Transverse colon (tissue), 4 donors: ENCODE measurements around the gene ARFIP1. TPM values are rescaled to one million over a fixed set of nuclear protein-coding genes. Genes with fewer than 3 reads are reported as not detected.
"Not testable (repeated sequence)": the region's sequence is repeated elsewhere in the genome, so short reads cannot be mapped to it uniquely, and the experiment has no call there.

ENCODE experiments used
- DNase-seq: peaks from one replicate; pipeline ENCODE4 v3.0.0-alpha.2; 2019
- H3K27ac ChIP-seq, 4 donors: fragments of 200-600 bp; sonication (generic); 2 replicates each; pipeline ENCODE4 v1.5.1; 2016 to 2018; ENCODE audit warnings: inconsistent platforms in 4 of 4
- H3K27me3 ChIP-seq: fragments of 200-600 bp; sonication (generic); 2 replicates; pipeline ENCODE4 v1.5.1; 2017; ENCODE audit warnings: inconsistent platforms
- H3K36me3 ChIP-seq, 4 donors: fragments of 200-600 bp; sonication (generic); 2 replicates each; pipeline ENCODE4 v1.5.1; 2017 to 2019; ENCODE audit warnings: inconsistent platforms in 4 of 4
- H3K4me1 ChIP-seq, 4 donors: fragments of 200-600 bp; sonication (generic); 2 replicates each; pipeline ENCODE4 v1.5.1; 2017 to 2020; ENCODE audit warnings: inconsistent platforms in 4 of 4
- H3K4me3 ChIP-seq, 4 donors: fragments of 200-600 bp; sonication (generic); 1 replicate in 1 of 4; 2 replicates in 3 of 4; pipeline versions ENCODE4 v1.5.1 to v1.6.1; 2017 to 2019; ENCODE audit warnings: inconsistent platforms in 4 of 4
- H3K9me3 ChIP-seq, 2 donors: fragments of 200-600 bp; sonication (generic); 2 replicates each; pipeline ENCODE4 v1.5.1; 2017 to 2019; ENCODE audit warnings: inconsistent platforms in 2 of 2
- CTCF ChIP-seq, 5 experiments: fragments of 200-600 bp in 3 of 5; fragments of 450-650 bp in 2 of 5; sonication (generic) in 3 of 5; IDR thresholded peaks; 1 replicate in 2 of 5; 2 replicates in 3 of 5; pipeline ENCODE4 v1.5.1; 2016 to 2017; ENCODE audit warnings: antibody characterized with exemption in 5 of 5, inconsistent platforms in 3 of 5, mild to moderate bottlenecking in 2 of 5, moderate library complexity in 1 of 5
- EP300 ChIP-seq: sonication (generic); formaldehyde crosslinking; IDR thresholded peaks from one replicate; pipeline ENCODE4 v1.6.1; 2017; ENCODE audit warnings: antibody characterized with exemption, low read depth
- POLR2A ChIP-seq: fragments of 450-650 bp; IDR thresholded peaks from one replicate; pipeline ENCODE4 v1.6.1; 2016; ENCODE audit warnings: antibody characterized with exemption, mild to moderate bottlenecking, moderate library complexity
- POLR2AphosphoS5 ChIP-seq, 3 donors: sonication (generic); formaldehyde crosslinking; IDR thresholded peaks; one replicate each; pipeline ENCODE4 v1.6.1; 2016; ENCODE audit warnings: antibody characterized with exemption in 3 of 3
- WGBS, 2 donors: methylation state at CpG; one replicate each; pipeline ENCODE4 v1.1.5; 2018; ENCODE audit warnings: low coverage in 1 of 2; 5-methylcytosine and 5-hydroxymethylcytosine counted together
- in situ Hi-C, 4 donors: fragments of 200-750 bp; cut with MboI; loops; one replicate each; pipeline versions ENCODE4 v1.15.0 to v1.15.1; 2017; ENCODE audit warnings: low sequenced_read_pairs in 3 of 4, low pct_ligation_motif_present in 1 of 4, low pct_unique_long_range_greater_than_20kb in 1 of 4
- intact Hi-C: fragments of 100-400 bp; cut with DNase I; formaldehyde crosslinking; loops from one replicate; pipeline ENCODE4 v1.15.1; 2023; ENCODE audit warnings: low total_unique reads
- total RNA-seq, 4 donors: library from RNA; depleted of rRNA; stranded (reverse); fragments of >200 nt; gene quantifications; one replicate each; pipeline ENCODE4 v1.1.0, GENCODE V29; 2016

Gene ARFIP1
- total RNA-seq, 4 donors from 2014 or later, result 35.0 to 115 (median 46.2) TPM

- 91 to 100% methylated on average over 2 of the region's 2 CpGs for WGBS, 2 donors
- intact Hi-C loops, result no loop called here
- H3K4me3 ChIP-seq, result no peak overlapping the region
- in situ Hi-C loops, result loop anchor here in 2 of 4 donors (10.0 to 25.0 kb wide), 2 partner anchors 222 to 234 kb away; no protein-coding TSS in a partner anchor
- no peak for TF ChIP-seq CTCF (IDR thresholded peaks at IDR 0.05)
- no peak for TF ChIP-seq EP300
- H3K4me1 ChIP-seq, result peaks cover 0 to 7% (median 0%) of the 10 kb centered on the region in 4 donors
- H3K27ac ChIP-seq, result no peak overlapping the region
- no peaks in the 10 kb centered on the region for H3K27me3 ChIP-seq
- H3K9me3 ChIP-seq, result peaks cover 12 to 13% of the 10 kb centered on the region in 2 donors
- DNase-seq, result no peak
- no peaks in the 10 kb centered on the region for H3K36me3 ChIP-seq
Measured at GRCh38 chr4:152853293-152853692, 73.5 kb downstream of the ARFIP1 start.

DNA sequence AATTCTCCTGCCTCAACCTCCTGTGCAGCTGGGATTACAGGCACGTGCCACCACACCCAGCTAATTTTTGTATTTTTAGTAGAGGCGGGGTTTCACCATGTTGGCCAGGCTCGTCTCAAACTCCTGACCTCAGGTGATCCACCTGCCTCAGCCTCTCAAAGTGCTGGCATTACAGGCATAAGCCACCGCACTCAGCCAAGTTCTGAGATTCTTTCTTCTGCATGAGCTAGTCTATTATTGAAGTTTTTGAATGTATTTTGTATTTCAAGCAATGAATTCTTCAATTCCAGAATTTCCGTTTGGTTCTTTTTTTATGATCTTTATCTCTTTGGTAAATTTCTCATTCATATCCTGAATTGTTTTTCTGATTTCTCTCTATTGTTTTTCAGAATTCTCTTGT lies 74.3 kb downstream of the ARFIP1 start:
- H3K4me1 ChIP-seq, H3K27ac ChIP-seq, H3K4me3 ChIP-seq, intact Hi-C loops, DNase-seq, H3K27me3 ChIP-seq, H3K36me3 ChIP-seq: not testable (repeated sequence)
- 98 to 100% methylated on average over 1 to 5 of the region's 5 CpGs for WGBS, 2 donors
- in situ Hi-C loops, result loop anchor here in 2 of 4 donors (10.0 to 25.0 kb wide), 2 partner anchors 221 to 233 kb away; no protein-coding TSS in a partner anchor
- H3K9me3 ChIP-seq, result peaks cover 12 to 13% of the 10 kb centered on the region in 2 donors

DNA sequence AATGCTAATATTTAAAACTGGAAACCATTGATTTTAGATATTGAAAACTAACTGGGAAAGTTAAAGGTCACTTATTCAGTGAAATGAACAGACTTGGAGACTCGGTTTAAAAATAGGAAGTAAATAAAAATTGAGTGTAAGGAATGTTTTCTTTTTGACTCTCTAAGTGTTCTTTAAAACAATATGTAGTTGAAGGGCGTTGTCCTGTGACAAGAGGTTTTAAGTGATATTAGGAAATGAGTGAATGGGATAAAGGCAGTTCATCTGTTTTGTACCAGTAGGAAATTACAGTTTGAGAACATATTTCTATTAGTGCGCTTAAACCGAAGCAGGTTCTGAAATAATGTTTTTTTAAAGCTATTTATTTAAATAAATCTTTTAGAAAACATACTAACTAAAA lies 77.2 kb downstream of the ARFIP1 start:
- in situ Hi-C loops (loop anchor here in 2 of 4 donors (10.0 to 25.0 kb wide), 2 partner anchors 218 to 230 kb away; no protein-coding TSS in a partner anchor), intact Hi-C loops (no loop called here)
- TF ChIP-seq EP300 (no peak), CTCF (IDR thresholded peaks at IDR 0.05) (no peak), POLR2A (no peak), POLR2AphosphoS5 (IDR thresholded peaks at IDR 0.05) (no peak)
- DNase-seq, result no peak
- Histone ChIP-seq H3K4me3 (no peak overlapping the region), H3K27me3 (no peaks in the 10 kb centered on the region), H3K4me1 (no peaks in the 10 kb centered on the region), H3K9me3 (peaks cover 12 to 13% of the 10 kb centered on the region in 2 donors), H3K36me3 (no peaks in the 10 kb centered on the region), H3K27ac (no peak overlapping the region)
- 75 to 82% methylated on average over 4 of the region's 4 CpGs for WGBS, 2 donors

DNA sequence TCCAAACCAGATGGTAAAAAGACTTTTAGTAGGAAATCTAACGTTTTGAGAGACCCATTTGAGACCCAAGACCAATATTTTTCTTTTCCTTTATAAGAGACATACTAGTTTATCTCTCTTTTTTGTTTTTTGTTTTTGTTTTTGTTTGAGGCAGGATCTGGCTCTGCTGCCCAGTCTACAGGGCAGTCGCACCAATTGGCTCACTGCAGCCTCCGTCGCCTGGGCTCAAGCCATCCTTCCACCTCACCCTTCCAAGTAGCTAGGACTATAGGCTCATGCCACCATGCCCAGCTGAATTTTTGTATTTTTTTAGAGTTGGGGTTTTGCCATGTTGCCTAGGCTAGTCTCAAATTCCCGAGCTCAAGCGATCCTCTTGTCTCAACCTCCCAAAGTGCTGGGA lies 79.2 kb downstream of the ARFIP1 start:
- intact Hi-C loops, result no loop called here
- H3K4me1 ChIP-seq, result no peaks in the 10 kb centered on the region
- H3K27ac ChIP-seq, result no peak overlapping the region
- in situ Hi-C loops, result loop anchor here in 2 of 4 donors (10.0 to 25.0 kb wide), 2 partner anchors 216 to 228 kb away; no protein-coding TSS in a partner anchor
- WGBS, 2 donors, result 95 to 97% methylated on average over 4 to 6 of the region's 6 CpGs
- no peaks in the 10 kb centered on the region for H3K9me3 ChIP-seq
- no peaks in the 10 kb centered on the region for H3K36me3 ChIP-seq
- H3K27me3 ChIP-seq, result no peaks in the 10 kb centered on the region
- no peak for DNase-seq
- H3K4me3 ChIP-seq, result no peak overlapping the region
- no peak for TF ChIP-seq POLR2AphosphoS5 (IDR thresholded peaks at IDR 0.05)
- no peak for TF ChIP-seq EP300
- TF ChIP-seq CTCF (IDR thresholded peaks at IDR 0.05), result no peak
- no peak for TF ChIP-seq POLR2A

DNA sequence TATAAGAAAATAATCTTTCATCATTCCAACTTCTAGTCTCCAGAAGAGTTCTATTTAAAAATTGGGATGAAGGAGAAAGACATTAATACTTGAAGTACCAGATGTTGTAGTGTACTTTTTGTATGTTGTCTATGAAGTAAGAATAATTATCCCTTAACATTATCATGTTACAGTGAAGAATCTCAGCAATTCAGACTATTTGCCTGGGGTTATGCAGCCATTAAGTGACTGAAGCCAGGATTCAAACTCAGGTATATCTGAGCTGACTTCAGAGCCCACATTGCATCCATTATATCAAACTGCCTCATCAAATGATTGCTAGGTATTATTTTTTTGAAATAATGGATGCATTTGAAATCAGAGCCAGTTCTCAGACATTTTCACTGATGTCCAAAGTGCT lies 80.3 kb downstream of the ARFIP1 start:
- no peaks in the 10 kb centered on the region for H3K27me3 ChIP-seq
- no peak overlapping the region for H3K4me3 ChIP-seq
- no peak for DNase-seq
- peaks cover 0 to 7% (median 2%) of the 10 kb centered on the region in 4 donors for H3K36me3 ChIP-seq
- H3K27ac ChIP-seq, result no peak overlapping the region
- H3K9me3 ChIP-seq, result no peaks in the 10 kb centered on the region
- no peaks in the 10 kb centered on the region for H3K4me1 ChIP-seq
- in situ Hi-C loops, result loop anchor here in 1 of 4 donors (25.0 kb wide), 1 partner anchor 227 kb away; no protein-coding TSS in a partner anchor
- intact Hi-C loops, result no loop called here
- TF ChIP-seq EP300, result no peak
- no peak for TF ChIP-seq CTCF (IDR thresholded peaks at IDR 0.05)
- TF ChIP-seq POLR2A, result no peak
- TF ChIP-seq POLR2AphosphoS5 (IDR thresholded peaks at IDR 0.05), result no peak
